ENCODE results near the gene CFAP92.

DNA sequence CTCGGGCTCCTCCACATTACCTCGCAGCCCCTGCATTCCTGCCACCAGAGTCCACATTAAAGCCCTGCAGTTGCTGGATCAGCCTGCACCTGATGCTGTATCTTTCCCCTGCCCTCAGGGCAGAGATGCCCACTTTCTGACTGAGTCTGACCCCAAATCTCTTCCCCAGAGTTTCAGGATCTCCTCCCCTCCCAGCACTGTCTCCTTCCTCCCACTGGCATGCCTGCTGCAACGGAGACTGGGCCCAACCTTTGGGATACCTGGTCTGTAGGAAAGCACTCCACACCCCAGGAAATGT is 46.1 kb upstream of the CFAP92 start:
- TF ChIP-seq, protein P1, sequence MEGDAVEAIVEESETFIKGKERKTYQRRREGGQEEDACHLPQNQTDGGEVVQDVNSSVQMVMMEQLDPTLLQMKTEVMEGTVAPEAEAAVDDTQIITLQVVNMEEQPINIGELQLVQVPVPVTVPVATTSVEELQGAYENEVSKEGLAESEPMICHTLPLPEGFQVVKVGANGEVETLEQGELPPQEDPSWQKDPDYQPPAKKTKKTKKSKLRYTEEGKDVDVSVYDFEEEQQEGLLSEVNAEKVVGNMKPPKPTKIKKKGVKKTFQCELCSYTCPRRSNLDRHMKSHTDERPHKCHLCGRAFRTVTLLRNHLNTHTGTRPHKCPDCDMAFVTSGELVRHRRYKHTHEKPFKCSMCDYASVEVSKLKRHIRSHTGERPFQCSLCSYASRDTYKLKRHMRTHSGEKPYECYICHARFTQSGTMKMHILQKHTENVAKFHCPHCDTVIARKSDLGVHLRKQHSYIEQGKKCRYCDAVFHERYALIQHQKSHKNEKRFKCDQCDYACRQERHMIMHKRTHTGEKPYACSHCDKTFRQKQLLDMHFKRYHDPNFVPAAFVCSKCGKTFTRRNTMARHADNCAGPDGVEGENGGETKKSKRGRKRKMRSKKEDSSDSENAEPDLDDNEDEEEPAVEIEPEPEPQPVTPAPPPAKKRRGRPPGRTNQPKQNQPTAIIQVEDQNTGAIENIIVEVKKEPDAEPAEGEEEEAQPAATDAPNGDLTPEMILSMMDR (IDR thresholded peaks at IDR 0.05; ENCODE audit: low read length): no peak
- no peak for TF ChIP-seq EZH2 (optimal IDR thresholded peaks at IDR 0.05; ENCODE audit: low read depth, low read length)
- no peak for TF ChIP-seq EZH2phosphoT487 (IDR thresholded peaks at IDR 0.05; ENCODE audit: low read length)

Measured in MM.1S (cell line).